ENCODE data around the gene FOXL2. TPM values are rescaled to one million over a fixed set of nuclear protein-coding genes. Genes with fewer than 3 reads are reported as not detected.

FOXL2 gene
- total RNA-seq, 1 experiment from 2014 or later: not detected

DNA sequence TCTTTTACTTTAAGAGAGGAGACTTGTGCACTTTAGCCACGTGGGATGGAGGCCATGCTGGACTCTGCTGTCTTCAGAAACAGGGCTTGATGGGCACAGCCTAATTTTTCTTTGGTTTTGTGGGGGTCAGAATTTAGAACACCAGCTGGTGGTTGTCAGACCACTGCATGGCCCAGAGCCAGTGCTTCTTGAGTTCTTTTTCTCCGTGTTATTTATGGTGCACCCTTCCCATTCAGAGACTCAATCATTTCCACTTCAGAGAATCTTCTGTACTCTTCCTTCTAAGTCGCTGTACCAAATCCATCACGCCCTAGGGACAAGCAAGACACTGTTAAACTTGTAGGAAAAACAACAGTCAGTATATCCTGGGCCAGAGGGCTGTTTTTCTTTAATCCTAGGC lies 39.0 kb upstream of the FOXL2 start:
- ChIA-PET CTCF (no interaction called here), POLR2A (ENCODE audit: unreplicated experiment) (no interaction called here)
- Histone ChIP-seq H3K36me3 (ENCODE audit: low read depth, low read length) (no peaks in the 10 kb centered on the region), H3K9me3 (ENCODE audit: low read length) (no peaks in the 10 kb centered on the region), H2AFZ (ENCODE audit: low read length) (no peak overlapping the region), H3K9ac (ENCODE audit: low read length) (no peak overlapping the region), H3K79me2 (ENCODE audit: low read length) (no peaks in the 10 kb centered on the region), H4K20me1 (ENCODE audit: low read length) (no peaks in the 10 kb centered on the region), H3K4me3 (ENCODE audit: low read length) (no peak overlapping the region), H3K4me1 (ENCODE audit: insufficient read depth, low read length) (no peaks in the 10 kb centered on the region), H3K9me2 (replicated peaks; ENCODE audit: low read length) (no peaks in the 10 kb centered on the region), H3F3A (ENCODE audit: low read length, unreplicated experiment) (no peaks in the 10 kb centered on the region), H3K4me2 (ENCODE audit: low read length) (no peak overlapping the region), H3K27me3 (ENCODE audit: low read length) (no peaks in the 10 kb centered on the region), H3K27ac (ENCODE audit: low read length) (no peak overlapping the region)
- intact Hi-C loops (cut with micrococcal nuclease): no loop called here
- BruUV-seq (replicated peaks): no TSS peak
- DNase-seq (no peak), ATAC-seq (no peak)
- no peak for TF ChIP-seq EZH2phosphoT487 (IDR thresholded peaks at IDR 0.05; ENCODE audit: borderline replicate concordance, low read length)
- TF ChIP-seq, protein P1, sequence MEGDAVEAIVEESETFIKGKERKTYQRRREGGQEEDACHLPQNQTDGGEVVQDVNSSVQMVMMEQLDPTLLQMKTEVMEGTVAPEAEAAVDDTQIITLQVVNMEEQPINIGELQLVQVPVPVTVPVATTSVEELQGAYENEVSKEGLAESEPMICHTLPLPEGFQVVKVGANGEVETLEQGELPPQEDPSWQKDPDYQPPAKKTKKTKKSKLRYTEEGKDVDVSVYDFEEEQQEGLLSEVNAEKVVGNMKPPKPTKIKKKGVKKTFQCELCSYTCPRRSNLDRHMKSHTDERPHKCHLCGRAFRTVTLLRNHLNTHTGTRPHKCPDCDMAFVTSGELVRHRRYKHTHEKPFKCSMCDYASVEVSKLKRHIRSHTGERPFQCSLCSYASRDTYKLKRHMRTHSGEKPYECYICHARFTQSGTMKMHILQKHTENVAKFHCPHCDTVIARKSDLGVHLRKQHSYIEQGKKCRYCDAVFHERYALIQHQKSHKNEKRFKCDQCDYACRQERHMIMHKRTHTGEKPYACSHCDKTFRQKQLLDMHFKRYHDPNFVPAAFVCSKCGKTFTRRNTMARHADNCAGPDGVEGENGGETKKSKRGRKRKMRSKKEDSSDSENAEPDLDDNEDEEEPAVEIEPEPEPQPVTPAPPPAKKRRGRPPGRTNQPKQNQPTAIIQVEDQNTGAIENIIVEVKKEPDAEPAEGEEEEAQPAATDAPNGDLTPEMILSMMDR (conservative IDR thresholded peaks at IDR 0.05; ENCODE audit: low read depth, low read length): no peak
- TF ChIP-seq EZH2 (IDR thresholded peaks at IDR 0.05; ENCODE audit: low read length, unreplicated experiment): no peak

DNA sequence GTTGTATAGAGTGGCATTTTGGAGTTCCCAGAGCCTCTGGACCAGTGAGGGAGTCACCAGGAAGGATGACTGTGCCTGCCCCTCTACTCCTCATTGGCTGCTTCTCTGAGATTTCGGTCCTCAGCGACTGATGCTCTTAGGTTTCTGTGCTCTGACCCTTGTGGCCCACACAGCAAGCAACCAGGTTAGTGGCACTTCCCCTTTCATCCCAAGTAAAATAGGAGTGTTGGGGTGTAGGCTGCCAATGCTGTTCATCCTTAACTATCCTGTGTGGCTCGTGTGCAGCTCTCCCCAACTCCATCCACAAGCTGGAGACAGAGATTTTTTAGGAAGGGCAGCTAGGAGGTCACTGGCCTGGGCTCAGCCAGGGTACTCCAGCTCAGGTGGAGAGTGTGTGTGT lies 37.9 kb upstream of the FOXL2 start:
- no peaks in the 10 kb centered on the region for H3F3A ChIP-seq (ENCODE audit: low read length, unreplicated experiment)
- CTCF ChIA-PET: no interaction called here
- no peak overlapping the region for H3K27ac ChIP-seq (ENCODE audit: low read length)
- H3K4me2 ChIP-seq (ENCODE audit: low read length): no peak overlapping the region
- no peak overlapping the region for H3K4me3 ChIP-seq (ENCODE audit: low read length)
- intact Hi-C loops (cut with micrococcal nuclease): no loop called here
- H2AFZ ChIP-seq (ENCODE audit: low read length): no peak overlapping the region
- H3K9me2 ChIP-seq (replicated peaks; ENCODE audit: low read length): no peaks in the 10 kb centered on the region
- no peaks in the 10 kb centered on the region for H3K9me3 ChIP-seq (ENCODE audit: low read length)
- H3K9ac ChIP-seq (ENCODE audit: low read length): no peak overlapping the region
- no peaks in the 10 kb centered on the region for H3K27me3 ChIP-seq (ENCODE audit: low read length)
- TF ChIP-seq, protein P1 (conservative IDR thresholded peaks at IDR 0.05; ENCODE audit: low read depth, low read length): no peak
- TF ChIP-seq EZH2 (IDR thresholded peaks at IDR 0.05; ENCODE audit: low read length, unreplicated experiment) (no peak), EZH2phosphoT487 (IDR thresholded peaks at IDR 0.05; ENCODE audit: borderline replicate concordance, low read length) (no peak)
- ATAC-seq: no peak
- no peaks in the 10 kb centered on the region for H3K79me2 ChIP-seq (ENCODE audit: low read length)
- H4K20me1 ChIP-seq (ENCODE audit: low read length): no peaks in the 10 kb centered on the region
- no peaks in the 10 kb centered on the region for H3K36me3 ChIP-seq (ENCODE audit: low read depth, low read length)
- no TSS peak for BruUV-seq (replicated peaks)
- no peak for DNase-seq
- POLR2A ChIA-PET (ENCODE audit: unreplicated experiment): no interaction called here
- no peaks in the 10 kb centered on the region for H3K4me1 ChIP-seq (ENCODE audit: insufficient read depth, low read length)

DNA sequence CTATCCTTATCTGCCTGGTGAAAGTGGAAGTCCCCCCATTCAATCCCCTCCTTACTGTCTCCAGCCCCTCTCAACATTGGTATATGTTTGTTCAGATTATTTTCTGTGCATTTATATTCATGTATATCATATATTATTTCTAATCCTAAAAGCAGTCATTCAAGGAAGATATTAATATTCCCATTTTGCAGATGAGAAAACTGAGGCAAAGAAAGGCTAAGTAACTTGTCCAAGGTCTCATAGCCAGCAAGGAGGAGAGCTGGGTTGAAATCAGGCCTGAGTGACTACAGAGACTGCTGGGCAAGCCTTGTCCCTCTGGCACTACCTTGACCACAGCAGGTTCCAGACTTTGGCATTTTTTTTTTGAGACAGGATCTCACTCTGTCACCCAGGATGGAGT lies 29.1 kb upstream of the FOXL2 start:
- H4K20me1 ChIP-seq (ENCODE audit: low read length): no peaks in the 10 kb centered on the region
- H3K79me2 ChIP-seq (ENCODE audit: low read length): no peaks in the 10 kb centered on the region
- CTCF ChIA-PET: no interaction called here
- no TSS peak for BruUV-seq (replicated peaks)
- no peak overlapping the region for H3K9ac ChIP-seq (ENCODE audit: low read length)
- DNase-seq (no peak), ATAC-seq (no peak)
- POLR2A ChIA-PET (ENCODE audit: unreplicated experiment): no interaction called here
- H3K27ac ChIP-seq (ENCODE audit: low read length): no peak overlapping the region
- intact Hi-C loops (cut with micrococcal nuclease): no loop called here
- H3K9me2 ChIP-seq (replicated peaks; ENCODE audit: low read length): no peaks in the 10 kb centered on the region
- H3K4me3 ChIP-seq (ENCODE audit: low read length): no peak overlapping the region
- H3K9me3 ChIP-seq (ENCODE audit: low read length): no peaks in the 10 kb centered on the region
- TF ChIP-seq EZH2 (IDR thresholded peaks at IDR 0.05; ENCODE audit: low read length, unreplicated experiment) (no peak), EZH2phosphoT487 (IDR thresholded peaks at IDR 0.05; ENCODE audit: borderline replicate concordance, low read length) (no peak)
- TF ChIP-seq, protein P1 (conservative IDR thresholded peaks at IDR 0.05; ENCODE audit: low read depth, low read length): no peak
- no peaks in the 10 kb centered on the region for H3F3A ChIP-seq (ENCODE audit: low read length, unreplicated experiment)
- no peaks in the 10 kb centered on the region for H3K36me3 ChIP-seq (ENCODE audit: low read depth, low read length)
- H2AFZ ChIP-seq (ENCODE audit: low read length): no peak overlapping the region
- H3K27me3 ChIP-seq (ENCODE audit: low read length): no peaks in the 10 kb centered on the region
- peaks cover 8% of the 10 kb centered on the region for H3K4me1 ChIP-seq (ENCODE audit: insufficient read depth, low read length)
- no peak overlapping the region for H3K4me2 ChIP-seq (ENCODE audit: low read length)

Measured in PC-3 (cell line).